A673 (cell line): Measurements from ENCODE around the gene ATOH7.

Experiments
- EZH2 ChIP-seq: fragments of 200-600 bp; sonication (generic); IDR thresholded peaks from 2 replicates; pipeline ENCODE4 v1.6.1; 2017; ENCODE audit warnings: borderline replicate concordance, low read depth, mild to moderate bottlenecking, mixed read lengths, antibody characterized with exemption, low read length; ENCODE audit not compliant: poor library complexity, severe bottlenecking
- TF ChIP-seq, protein P1 (sequence below): fragments of 300-800, 200-600 bp; sonication (generic); conservative IDR thresholded peaks from 2 replicates; pipeline ENCODE4 v1.5.1; 2017; ENCODE audit warnings: low read depth, mild to moderate bottlenecking, antibody characterized with exemption, low read length, moderate library complexity, mixed read lengths

- TF ChIP-seq, protein P1, sequence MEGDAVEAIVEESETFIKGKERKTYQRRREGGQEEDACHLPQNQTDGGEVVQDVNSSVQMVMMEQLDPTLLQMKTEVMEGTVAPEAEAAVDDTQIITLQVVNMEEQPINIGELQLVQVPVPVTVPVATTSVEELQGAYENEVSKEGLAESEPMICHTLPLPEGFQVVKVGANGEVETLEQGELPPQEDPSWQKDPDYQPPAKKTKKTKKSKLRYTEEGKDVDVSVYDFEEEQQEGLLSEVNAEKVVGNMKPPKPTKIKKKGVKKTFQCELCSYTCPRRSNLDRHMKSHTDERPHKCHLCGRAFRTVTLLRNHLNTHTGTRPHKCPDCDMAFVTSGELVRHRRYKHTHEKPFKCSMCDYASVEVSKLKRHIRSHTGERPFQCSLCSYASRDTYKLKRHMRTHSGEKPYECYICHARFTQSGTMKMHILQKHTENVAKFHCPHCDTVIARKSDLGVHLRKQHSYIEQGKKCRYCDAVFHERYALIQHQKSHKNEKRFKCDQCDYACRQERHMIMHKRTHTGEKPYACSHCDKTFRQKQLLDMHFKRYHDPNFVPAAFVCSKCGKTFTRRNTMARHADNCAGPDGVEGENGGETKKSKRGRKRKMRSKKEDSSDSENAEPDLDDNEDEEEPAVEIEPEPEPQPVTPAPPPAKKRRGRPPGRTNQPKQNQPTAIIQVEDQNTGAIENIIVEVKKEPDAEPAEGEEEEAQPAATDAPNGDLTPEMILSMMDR: no peak
- TF ChIP-seq EZH2: no peak
These were observed 3.7 kb upstream of the ATOH7 start for GRCh38 chr10:68235581-68235980.
